AG04450 (cell line): Measurements from ENCODE around the gene HSD17B8. TPM values are rescaled to one million over a fixed set of nuclear protein-coding genes. Genes with fewer than 3 reads are reported as not detected.

Experiments used
- CTCF ChIA-PET: fragments of 300-600, 350-600 bp; formaldehyde crosslinking; extraction: SDS; loops from one replicate; lab custom pipeline; 2022; ENCODE audit warnings: antibody characterized with exemption, inconsistent platforms; lab: Charles Lee
- POLR2A ChIA-PET: fragments of 350-600 bp; formaldehyde crosslinking; extraction: SDS; loops from one replicate; lab custom pipeline; 2021; ENCODE audit warnings: antibody characterized with exemption, inconsistent platforms; lab: Yijun Ruan, JAX
- DNase-seq: peaks from one replicate; pipeline ENCODE4 v3.0.0-alpha.2; 2011; ENCODE audit warnings: low read depth, low spot score
- H3K27ac ChIP-seq: one replicate; pipeline ENCODE4 v1.5.1; 2012; ENCODE audit warnings: low read depth, low read length, control low read depth
- H3K27me3 ChIP-seq: one replicate; pipeline ENCODE4 v1.6.0; 2012; ENCODE audit warnings: low read length; ENCODE audit not compliant: control insufficient read depth, insufficient read depth
- H3K4me3 ChIP-seq: 2 replicates; pipeline ENCODE4 v1.5.1; 2011; ENCODE audit warnings: mild to moderate bottlenecking, low read depth, low read length, control low read depth
- H3K9me3 ChIP-seq: 2 replicates; pipeline ENCODE4 v1.5.1; 2012; ENCODE audit warnings: low read length; ENCODE audit not compliant: control insufficient read depth, insufficient read depth
- CTCF ChIP-seq: IDR thresholded peaks from 2 replicates; pipeline ENCODE4 v1.5.1; 2011; ENCODE audit warnings: low read depth, low read length, control low read depth, inconsistent platforms
- polyA plus RNA-seq: library from polyadenylated mRNA; depleted of rRNA; stranded (reverse); fragments of >200 nt; gene quantifications from 2 replicates; pipeline ENCODE4 v1.2.3, GENCODE V29; 2011

Gene HSD17B8
- polyA plus RNA-seq, 1 experiment: 4.9 TPM

DNA sequence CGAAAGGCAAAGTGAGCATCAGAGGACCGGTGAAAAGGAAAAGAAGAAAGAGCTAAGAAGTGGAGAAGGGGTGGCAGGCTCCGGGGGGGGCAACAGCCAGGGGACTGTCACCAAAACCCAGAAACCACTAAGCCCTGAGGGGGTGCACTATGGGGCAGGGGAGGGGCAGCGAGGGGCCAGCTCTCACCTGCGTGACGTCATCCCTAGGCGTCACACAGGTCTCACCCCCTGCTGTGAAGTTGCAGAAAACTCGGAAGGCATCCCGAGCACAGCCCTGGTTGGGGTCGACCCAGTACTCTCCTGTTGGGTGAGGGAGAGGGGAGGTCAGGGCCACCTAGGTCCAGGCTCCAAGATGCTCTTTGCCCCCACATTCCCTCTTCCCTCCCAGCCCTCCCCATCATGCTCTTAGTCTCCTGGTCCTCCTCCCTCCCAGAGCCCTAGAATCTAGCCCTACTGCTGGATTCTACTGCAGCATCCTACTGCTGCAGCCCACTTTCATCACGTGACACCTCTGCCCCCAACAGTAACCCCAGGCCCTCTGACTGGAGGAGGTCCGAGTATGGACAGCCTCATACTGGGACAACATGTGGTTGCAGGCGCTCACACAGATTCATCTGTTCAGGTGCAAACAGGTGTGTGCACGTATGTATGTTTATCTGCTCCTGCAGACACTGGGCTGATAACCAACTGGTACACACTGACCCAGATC, 39.6 kb upstream of the HSD17B8 start:
- CTCF ChIA-PET: interaction anchor here (0.7 to 1.1 kb wide), 3 partner anchors 9 to 83 kb away, joined by 3 read pairs; no protein-coding TSS in a partner anchor
- POLR2A ChIA-PET: interaction anchor here (0.6 kb wide), 1 partner anchor 59 kb away, joined by 8 read pairs; no protein-coding TSS in a partner anchor
- no peak for DNase-seq

GRCh38 chr6:33165581-33166258, 38.7 kb upstream of the HSD17B8 start:
- no peak for DNase-seq
- H3K4me3 ChIP-seq: no peak overlapping the region
- ChIA-PET CTCF (interaction anchor here (1.1 kb wide), 1 partner anchor 82 kb away, joined by 3 read pairs; no protein-coding TSS in a partner anchor), POLR2A (no interaction called here)
- no peak for TF ChIP-seq CTCF
- H3K9me3 ChIP-seq: no peaks in the 10 kb centered on the region; the same call in 1 of the 2 replicates
- H3K27me3 ChIP-seq: peaks cover 3% of the 10 kb centered on the region
- H3K27ac ChIP-seq: no peak overlapping the region

More for the DNA sequence above, 39.6 kb upstream of the HSD17B8 start:
- H3K4me3 ChIP-seq: no peak overlapping the region
- H3K27ac ChIP-seq: no peak overlapping the region
- peaks cover 3% of the 10 kb centered on the region for H3K27me3 ChIP-seq
- TF ChIP-seq CTCF: no peak
- no peaks in the 10 kb centered on the region for H3K9me3 ChIP-seq

- TF ChIP-seq CTCF: no peak
These were observed 38.1 kb upstream of the HSD17B8 start for GRCh38 chr6:33166363-33166762.

DNA sequence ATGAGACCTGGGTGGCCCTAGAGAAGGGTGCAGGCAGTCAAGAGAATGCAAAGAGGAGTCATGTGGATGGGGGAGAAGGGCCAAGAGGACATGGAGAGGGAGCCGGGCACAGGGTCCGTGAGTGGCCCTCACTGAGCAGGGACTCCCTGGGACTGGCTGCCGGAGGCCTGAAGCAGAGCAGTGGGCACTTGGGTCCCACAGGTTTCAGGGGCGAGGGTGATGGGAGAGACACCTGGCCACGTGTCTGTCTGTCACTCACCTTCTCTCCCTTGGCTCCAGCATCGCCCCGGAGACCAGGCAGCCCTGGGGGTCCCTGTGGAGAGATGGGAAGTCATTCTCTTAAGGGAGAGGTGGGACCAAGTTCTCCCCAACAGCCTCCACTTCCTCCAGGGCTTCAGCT, 37.6 kb upstream of the HSD17B8 start:
- no peaks in the 10 kb centered on the region; the same call in 1 of the 2 replicates for H3K9me3 ChIP-seq
- no peak overlapping the region for H3K27ac ChIP-seq
- POLR2A ChIA-PET: no interaction called here
- no peak for DNase-seq
- CTCF ChIA-PET: no interaction called here
- no peak overlapping the region for H3K4me3 ChIP-seq
- peaks cover 3% of the 10 kb centered on the region for H3K27me3 ChIP-seq
- TF ChIP-seq CTCF: no peak

More at GRCh38 chr6:33166363-33166762, 38.1 kb upstream of the HSD17B8 start:
- no peak overlapping the region for H3K27ac ChIP-seq
- peaks cover 3% of the 10 kb centered on the region for H3K27me3 ChIP-seq
- ChIA-PET CTCF (no interaction called here), POLR2A (no interaction called here)
- H3K4me3 ChIP-seq: no peak overlapping the region
- DNase-seq: no peak
- no peaks in the 10 kb centered on the region; the same call in 1 of the 2 replicates for H3K9me3 ChIP-seq
